HG02798 (cell line): Measurements from ENCODE around the gene RHBDF2.

Experiments
- ATAC-seq: cut with Tn5 transposase; IDR thresholded peaks from one replicate; pipeline ENCODE4 v1.9.1; 2021; ENCODE audit warnings: mild to moderate bottlenecking; ENCODE audit not compliant: unreplicated experiment, poor library complexity

Gene RHBDF2

DNA sequence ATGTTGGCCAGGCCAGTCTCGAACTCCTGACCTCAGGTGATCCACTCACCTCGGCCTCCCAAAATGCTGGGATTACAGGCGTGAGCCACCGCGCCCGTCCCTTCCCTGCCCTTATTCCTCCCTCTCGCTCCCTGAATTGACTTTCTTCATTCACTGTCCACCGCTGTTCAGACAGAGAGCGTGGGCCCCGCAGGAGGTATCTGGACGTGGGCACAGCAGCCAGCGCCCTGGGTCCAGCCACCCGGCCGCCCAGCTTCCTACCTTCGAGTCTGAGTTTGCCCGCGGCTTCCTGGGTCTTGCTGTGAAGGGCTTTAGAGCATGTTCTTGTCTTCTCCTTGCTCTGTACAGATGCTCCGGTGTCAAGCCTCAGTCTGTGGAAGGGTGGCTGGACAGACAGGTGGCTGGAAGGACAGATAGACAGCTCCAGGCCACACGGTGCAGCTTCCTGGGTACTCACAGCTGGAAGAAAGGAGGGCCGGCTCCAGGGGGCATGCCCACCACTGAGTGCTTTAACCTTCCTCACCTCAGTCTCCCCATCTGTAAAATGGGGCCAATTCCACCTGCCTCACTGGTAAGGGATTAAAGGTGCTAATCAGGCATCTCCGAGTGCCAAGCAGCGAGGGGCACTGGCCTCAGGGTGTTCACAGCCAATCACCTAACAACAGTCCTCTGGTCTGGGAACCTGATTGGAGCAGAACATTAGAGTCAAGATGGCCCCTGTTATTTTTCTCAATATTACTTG is 13.6 kb downstream of the RHBDF2 start:
- no peak for ATAC-seq

DNA sequence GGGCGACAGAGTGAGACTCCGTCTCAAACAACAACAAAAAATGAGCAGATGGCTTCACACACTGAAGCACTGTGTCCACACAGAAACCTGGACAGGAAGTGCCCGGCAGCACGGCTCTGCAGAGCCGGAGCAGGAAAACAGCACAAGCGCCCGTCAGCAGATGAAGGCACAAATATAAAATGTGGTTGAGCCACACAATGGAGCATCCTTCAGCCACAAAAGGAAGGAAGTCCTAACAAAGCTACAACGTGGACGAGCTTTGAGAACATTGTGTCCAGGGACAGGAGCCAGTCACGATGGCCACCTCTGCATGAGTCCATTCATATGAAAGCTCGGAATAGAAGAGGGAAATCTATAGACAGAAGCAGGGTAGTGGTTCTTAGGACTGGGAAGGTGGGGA is 15.7 kb downstream of the RHBDF2 start:
- no peak for ATAC-seq

DNA sequence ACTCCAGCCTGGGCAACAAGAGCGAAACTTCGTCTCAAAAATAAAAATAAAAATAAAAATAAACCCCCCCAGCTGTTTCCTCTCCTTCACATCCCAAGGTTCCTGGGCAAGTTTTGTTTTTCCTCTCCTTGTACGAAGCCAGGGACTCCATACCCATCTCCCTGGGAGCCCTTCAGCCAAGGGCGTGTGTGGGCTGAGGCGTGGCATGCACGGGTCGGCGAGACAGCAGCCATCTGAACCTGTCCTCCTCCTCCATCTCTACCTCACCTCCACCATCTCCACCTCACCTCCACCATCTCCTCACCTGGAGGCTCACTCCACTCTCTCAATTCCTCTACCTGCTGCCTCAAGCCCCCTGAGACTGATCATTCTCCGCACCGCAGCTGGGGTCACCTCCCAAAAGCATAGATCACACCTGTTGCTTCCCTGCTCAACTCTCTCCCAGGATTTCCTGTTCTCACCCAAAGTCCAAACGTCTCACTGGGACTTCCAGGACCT is 16.9 kb downstream of the RHBDF2 start:
- no peak for ATAC-seq

- peak; percentile 64 for ATAC-seq
Observed at GRCh38 chr17:76481071-76481655, 20.1 kb downstream of the RHBDF2 start.

DNA sequence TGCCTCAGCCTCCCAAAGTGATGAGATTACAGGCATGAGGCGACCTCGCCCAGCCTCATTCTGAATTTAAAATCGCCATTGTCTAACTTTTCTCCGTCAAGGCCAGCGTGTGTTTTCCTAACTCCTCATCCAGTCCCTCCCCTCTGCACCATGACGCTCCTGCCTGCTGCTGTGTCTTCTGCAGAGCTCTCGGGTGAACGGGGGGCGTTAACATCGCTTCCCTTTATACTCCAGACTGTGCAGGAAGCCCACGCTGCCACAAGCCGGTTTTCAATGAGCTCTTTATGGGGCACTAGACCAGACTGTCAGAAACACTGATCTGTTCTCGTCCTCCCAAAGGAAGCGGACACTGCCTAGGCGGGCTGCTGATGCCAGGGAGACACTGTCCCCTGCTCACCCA is 20.6 kb downstream of the RHBDF2 start:
- peak; percentile 2 for ATAC-seq

DNA sequence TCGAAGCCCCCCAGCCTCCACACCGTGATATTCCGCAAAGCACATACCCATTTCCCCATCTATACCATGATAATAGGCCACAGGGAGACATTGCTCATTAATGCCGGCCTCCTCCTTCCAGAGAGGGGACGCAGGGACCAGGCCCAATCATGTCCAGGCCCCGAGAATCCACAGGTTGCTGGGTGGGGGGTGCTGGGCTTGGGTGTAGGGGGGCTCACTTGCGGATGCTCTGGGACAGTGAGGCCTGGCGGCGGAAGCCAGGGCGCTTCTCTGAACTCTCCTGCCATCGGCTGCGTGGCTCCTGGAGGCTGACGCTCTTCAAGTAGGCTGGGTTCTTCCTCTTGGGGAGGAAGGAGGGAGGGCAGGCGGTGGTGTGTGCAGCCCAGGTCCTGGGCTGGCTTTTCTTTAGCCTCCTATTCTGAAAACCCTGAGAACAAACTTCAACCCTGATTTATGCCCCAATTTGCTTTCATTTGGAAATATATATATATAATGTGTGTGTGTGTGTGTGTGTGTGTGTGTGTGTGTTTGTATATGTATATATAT is 21.6 kb downstream of the RHBDF2 start:
- ATAC-seq, result no peak

DNA sequence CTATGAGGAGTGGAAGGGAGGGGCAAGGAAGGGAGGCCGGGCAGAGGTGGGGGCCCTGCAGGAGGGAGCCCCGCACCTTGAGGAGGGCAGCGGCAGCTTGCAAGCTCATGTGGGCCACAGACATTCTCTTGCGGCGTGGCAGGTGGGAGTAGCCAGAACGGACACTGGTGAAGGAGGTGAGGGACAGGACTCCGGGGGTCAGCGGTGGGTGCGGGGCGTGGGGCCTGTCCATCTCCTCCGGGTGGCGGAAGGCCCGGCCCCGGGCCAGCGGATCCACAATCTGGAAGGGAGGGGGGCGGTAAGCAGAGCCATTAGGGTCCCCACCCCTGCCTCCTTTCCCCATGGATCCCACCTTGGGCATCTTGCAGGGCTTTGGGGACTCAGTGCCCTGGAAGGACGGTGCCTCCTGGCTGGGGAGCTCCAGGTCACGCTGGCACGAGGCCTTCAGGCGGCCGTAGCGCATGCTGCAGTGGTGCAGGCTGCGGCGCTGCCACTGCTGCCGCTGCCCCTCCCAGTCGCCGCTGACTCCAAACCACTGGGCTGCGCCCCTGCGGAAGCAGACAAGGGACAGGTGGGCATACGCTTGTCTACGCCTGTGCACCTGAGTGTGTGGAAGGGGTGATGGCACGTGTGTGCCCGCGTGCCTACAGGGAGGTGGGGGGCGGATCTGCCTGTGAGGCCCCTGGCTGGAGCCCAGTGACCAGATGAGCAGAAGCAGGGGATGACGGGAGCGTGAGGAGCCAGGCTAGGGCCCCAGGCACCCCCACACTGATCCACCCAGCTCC is 22.3 kb downstream of the RHBDF2 start:
- ATAC-seq, result no peak

DNA sequence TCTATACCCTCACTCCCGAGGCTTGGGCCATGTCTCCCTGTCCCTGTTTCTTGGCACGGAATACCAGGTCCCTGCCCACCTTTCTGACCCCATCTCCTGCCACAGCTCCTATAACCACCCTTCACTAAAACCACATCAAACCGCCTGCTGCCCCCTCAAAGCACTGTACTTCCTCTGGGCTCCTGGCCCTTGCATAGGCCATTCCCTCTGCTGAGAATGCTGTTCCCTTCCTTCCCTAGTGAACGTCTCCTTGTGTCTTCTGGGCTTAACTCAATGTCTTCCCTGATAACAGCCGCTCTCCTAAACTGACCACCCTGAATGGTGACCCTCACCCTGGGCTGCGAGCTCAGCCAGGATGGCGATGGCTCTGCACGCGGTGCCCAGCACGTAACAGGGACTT is 23.1 kb downstream of the RHBDF2 start:
- no peak for ATAC-seq

GRCh38 chr17:76477576-76477975 is 23.6 kb downstream of the RHBDF2 start:
- ATAC-seq, result no peak

DNA sequence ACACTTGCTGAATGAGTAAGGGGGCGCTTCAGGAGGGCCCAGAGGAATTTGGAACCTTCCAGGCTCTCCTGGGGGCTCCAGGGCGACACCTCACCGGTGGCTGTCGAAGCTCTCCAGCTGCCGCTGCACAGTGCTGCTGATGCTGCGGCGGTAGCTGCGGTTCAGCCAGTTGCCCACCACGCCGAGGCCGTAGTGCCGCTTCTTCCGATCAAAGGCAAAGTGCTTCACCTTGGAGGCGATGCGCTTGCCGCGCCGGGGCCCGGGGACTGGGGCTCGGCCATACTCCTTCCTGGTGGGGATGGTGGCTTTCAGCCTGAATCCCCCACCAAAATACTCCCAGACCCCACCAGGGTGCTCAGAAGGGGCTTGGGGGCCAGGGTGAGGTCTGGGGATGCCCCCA is 24.5 kb downstream of the RHBDF2 start:
- no peak for ATAC-seq

DNA sequence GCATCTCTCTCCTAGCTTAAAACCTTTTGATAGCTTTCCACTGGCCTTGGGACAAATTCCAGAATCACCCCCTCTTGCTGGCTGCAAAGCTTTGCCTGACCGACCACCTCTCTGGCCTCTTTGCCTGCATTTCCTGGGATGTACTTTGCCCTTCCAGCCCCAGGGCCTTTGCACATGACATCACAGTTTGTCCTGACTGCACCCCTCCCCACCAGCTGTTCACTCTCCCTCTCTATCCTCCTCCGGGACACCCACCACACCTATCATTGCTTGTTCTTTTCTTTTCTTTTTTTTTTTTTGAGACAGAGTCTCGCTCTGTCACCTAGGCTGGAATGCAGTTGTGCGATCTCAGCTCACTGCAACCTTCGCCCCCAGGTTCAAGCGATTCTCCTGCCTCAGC is 25.9 kb downstream of the RHBDF2 start:
- no peak for ATAC-seq

DNA sequence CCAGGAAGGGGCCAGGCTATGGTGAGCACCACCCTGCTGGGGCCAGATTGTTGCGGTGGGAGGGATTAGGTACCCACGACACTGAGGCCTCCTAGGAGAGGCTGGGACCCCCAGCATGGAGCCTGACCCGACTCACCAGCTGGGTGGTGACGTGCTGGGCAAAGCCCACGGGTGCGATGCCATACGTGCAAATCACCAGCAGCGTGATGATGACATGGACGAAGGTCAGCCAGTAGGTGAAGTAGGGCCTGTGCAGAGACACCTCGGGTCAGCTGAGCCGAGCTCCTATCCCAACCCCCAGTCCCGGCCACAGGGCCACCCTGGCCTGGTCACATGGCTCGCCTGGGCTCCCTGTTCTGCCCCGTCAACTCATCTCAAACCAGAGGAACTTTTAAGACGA is 26.3 kb downstream of the RHBDF2 start:
- no peak for ATAC-seq

DNA sequence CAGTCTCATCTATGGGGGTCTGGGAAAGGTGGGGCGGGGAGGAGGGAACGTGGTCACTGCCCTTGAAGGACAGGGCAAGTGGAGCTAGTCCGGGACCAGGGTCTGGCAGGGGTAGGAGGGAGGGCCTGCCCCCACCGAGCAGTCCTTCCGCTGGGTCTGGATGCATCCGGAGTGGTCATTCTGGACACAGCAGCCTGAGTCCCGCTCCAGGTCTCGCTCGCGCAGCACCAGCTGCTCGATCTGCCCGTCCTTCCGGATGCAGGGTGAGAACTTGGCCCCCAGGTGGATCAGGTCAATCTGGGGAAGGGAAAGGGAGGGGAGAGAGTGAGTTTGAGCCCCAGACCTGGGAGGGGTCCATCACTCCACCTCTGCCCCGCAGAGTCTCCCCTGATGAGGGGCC is 27.0 kb downstream of the RHBDF2 start:
- no peak for ATAC-seq

- no peak for ATAC-seq
Observed at GRCh38 chr17:76473541-76473985, 27.7 kb downstream of the RHBDF2 start.

GRCh38 chr17:76472726-76473125 is 28.5 kb downstream of the RHBDF2 start:
- no peak for ATAC-seq

DNA sequence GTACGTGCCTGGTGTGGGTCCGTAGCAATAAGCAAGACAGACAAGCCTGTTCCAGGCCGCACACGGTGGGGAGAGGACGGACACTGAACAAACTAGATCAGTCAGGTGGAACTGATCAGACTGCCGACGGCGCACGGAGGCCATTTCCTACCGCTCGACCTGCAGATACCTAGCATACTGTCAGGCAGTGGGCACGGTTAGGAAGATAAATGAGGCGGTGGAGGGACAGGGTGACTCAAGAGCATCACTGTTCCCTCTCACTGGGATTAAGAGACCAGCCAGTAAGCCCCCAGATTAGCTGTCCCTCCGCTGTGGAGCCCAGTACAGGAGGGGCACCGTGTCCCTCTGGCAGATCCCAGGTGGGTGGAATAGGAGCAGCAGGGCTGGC is 29.0 kb downstream of the RHBDF2 start:
- no peak for ATAC-seq

- no peak for ATAC-seq
Observed at GRCh38 chr17:76471498-76472257, 29.5 kb downstream of the RHBDF2 start.

DNA sequence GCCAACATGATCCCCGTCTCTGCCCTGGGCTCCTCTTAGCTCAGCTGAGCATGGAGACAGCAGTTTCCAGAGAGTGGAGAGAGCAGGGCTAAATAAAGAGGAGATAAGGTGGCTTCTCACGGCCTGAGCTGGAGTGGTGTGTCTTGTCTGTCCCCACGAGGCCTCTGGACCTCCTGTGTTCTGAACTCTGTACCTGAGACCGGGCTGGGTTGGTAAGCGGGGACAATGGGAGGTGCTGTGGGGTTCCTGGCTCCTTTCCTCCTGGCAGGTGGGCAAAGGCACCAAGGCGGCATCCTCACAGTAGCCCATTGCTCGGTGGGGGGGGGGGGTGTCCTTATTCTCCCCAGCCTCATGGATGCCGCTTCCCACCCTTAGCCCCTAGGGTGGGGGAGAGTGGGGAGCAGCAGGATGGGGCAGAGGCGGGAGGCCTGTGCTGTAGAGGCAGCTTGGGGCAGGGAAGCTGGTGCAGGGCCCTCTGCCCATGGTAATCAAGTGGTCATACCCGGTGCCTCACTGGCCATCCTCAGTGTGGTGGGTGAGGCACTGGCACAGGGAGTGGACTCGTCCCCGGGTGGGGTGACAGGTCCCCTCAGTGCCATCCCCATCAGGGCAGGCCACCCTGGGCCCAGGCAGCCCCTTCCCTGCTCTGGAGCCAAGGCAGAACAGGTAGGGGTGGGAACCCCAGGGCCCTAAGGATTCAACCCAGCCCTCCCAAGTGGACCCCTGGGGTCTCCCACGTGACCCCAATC is 31.1 kb downstream of the RHBDF2 start:
- ATAC-seq, result no peak
